Activated naive CD4-positive, alpha-beta T cell treated with anti-CD3 and anti-CD28 coated beads, Interleukin-2, amount 10 ng/mL, durations not matched to agents 7 days and 5 days (primary cell): ENCODE results near the gene TLX2.

Experiments used
- CTCF ChIA-PET: fragments of 350-600 bp; sonication (Branson Sonifier 250); formaldehyde crosslinking; loops from one replicate; lab custom pipeline; 2021; ENCODE audit warnings: antibody characterized with exemption; lab: Charles Lee
- DNase-seq: peaks from one replicate; pipeline ENCODE4 v3.0.0-alpha.2; 2020
- H3K27ac Mint-ChIP-seq: one replicate; pipeline ENCODE4 v1.8.0; 2021; ENCODE audit warnings: mild to moderate bottlenecking, moderate library complexity, mixed read lengths
- H3K27me3 Mint-ChIP-seq: one replicate; pipeline ENCODE4 v1.8.0; 2021; ENCODE audit warnings: mild to moderate bottlenecking, mixed read lengths
- H3K36me3 Mint-ChIP-seq: one replicate; pipeline ENCODE4 v1.8.0; 2021; ENCODE audit warnings: mixed read lengths
- H3K4me1 Mint-ChIP-seq: one replicate; pipeline ENCODE4 v1.8.0; 2021; ENCODE audit warnings: mixed read lengths
- H3K4me3 Mint-ChIP-seq: one replicate; pipeline ENCODE4 v1.8.0; 2021; ENCODE audit warnings: mild to moderate bottlenecking, moderate library complexity, mixed read lengths
- H3K9me3 Mint-ChIP-seq: one replicate; pipeline ENCODE4 v1.8.0; 2021; ENCODE audit warnings: mixed read lengths

Gene TLX2

DNA sequence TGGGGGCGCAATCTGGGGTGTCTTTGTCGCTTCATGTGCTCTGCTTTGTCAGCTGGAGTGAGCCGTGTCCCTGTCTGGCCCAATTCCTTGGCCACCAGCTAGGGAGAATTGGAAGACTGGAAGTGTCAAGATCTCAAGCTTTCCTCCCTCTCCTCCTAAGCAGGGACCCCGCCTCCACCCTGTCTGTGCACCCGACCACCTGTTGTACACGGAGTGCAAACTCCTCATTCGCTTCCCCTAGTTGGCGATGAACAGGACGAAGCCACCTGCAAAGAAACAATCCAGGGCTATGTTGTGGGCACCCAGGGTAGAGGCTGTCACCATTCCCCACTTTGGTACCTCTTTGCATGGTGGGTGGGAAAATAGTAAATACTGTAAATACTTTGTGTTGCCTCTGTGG, 13.5 kb downstream of the TLX2 start:
- H3K27ac Mint-ChIP-seq, result no peak overlapping the region
- peaks cover 56% of the 10 kb centered on the region for H3K4me1 Mint-ChIP-seq
- DNase-seq, result no peak
- no peaks in the 10 kb centered on the region for H3K9me3 Mint-ChIP-seq
- peaks cover 11% of the 10 kb centered on the region for H3K27me3 Mint-ChIP-seq
- peaks cover 51% of the 10 kb centered on the region for H3K36me3 Mint-ChIP-seq
- CTCF ChIA-PET, result interaction anchor here (1.0 to 1.9 kb wide), 2 partner anchors 59 to 71 kb away, joined by 3 to 7 read pairs; no protein-coding TSS in a partner anchor
- peak overlapping the region; percentile 96 for H3K4me3 Mint-ChIP-seq

DNA sequence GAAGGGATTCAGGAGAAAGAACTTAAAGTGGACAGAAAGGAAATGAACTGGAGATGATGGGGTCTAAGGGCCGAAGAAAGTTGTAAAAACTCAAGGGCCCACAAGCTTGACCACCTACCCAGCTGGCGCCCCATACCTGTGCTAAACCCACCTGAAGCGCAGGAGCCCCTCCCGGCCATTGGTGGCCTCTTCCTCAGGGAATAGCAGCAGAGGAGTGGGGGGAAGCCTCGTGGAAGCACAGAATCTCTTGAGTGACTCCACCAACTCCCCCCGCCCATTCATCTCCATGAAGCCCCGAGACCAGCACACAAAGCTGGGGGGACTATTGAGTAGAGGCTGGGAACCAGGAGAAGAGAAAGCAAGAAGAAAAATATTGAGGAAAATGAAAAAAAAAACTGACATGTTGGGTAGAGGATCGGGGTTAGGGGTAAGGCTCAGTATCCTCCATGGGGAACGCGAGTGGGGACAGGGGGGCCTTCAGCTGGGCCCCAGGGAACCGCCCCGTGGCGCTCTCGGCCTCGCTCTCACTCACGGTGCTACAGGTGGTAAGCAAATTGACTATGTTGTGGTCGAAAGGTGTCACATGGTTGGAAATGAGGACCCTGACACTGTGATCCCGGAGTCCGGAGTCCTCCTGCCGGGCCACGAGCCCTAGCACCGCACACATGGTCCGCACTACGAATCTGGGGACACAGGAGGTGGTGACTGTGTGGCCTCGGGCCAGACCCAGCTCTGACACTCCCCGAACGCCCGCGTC, 14.5 kb downstream of the TLX2 start:
- Mint-ChIP-seq H3K9me3 (no peaks in the 10 kb centered on the region), H3K4me3 (peak overlapping the region; percentile 96), H3K27ac (peak overlapping the region; percentile 94), H3K27me3 (peaks cover 4% of the 10 kb centered on the region), H3K36me3 (peaks cover 53% of the 10 kb centered on the region), H3K4me1 (peaks cover 51% of the 10 kb centered on the region)
- CTCF ChIA-PET, result interaction anchor here (1.0 to 5.8 kb wide), 5 partner anchors 18 to 60 kb away, joined by 3 to 86 read pairs (median 7); partner anchors contain the start of genes CCDC142 and TTC31
- no peak for DNase-seq

DNA sequence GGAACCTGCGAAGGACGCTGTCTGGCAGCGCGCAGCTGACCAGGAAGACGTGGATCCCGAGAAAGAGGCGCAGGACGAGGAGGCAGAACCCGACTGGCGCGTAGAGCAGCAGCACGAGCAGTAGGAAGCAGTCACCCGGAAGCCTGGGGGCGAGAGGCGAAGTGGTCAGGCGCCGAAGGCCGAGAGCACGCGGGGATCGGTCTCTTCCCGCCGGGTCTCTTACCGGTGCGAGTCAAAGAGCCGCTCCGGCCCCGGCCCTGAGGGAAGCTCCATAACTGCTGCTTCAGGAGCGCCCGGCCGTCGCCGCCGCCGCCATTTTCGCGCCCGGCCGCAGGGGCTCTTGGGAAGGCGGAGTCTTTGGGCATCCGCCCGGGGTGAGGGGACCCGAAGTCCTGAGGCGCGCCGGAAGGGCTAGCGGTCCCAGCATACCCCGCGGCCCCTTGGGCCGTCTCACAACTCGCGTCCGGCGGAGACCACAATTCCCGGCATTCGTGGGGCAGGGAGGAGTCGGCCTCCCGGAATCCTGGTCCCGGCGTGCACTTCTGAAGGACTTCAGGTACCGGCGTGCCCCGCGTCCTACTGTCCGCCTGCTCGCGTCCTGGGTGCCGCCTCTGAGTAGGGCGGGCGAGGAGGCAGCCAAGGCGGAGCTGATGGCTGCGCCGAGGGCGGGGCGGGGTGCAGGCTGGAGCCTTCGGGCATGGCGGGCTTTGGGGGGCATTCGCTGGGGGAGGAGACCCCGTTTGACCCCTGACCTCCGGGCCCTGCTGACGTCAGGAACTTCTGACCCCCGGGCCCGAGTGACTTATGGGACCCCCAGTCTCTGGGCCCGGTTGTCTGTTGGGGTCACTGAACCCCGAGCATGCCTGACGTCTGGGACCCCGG, 15.3 kb downstream of the TLX2 start, which contains the start of the genes AUP1 and HTRA2:
Gene AUP1 (minus strand): TSS at position 350 of the 882 bp plus-strand sequence. CDS start 77 bp downstream, at position 273.
Gene HTRA2 (plus strand): TSS at position 577 of the 882 bp plus-strand sequence. CDS start 74 bp downstream, at position 651.
- no peaks in the 10 kb centered on the region for H3K27me3 Mint-ChIP-seq
- H3K4me1 Mint-ChIP-seq, result peaks cover 51% of the 10 kb centered on the region
- H3K36me3 Mint-ChIP-seq, result peaks cover 55% of the 10 kb centered on the region
- peak; percentile 94 for DNase-seq
- H3K9me3 Mint-ChIP-seq, result no peaks in the 10 kb centered on the region
- peak within 1 kb of the TSS; percentile 94 for H3K27ac Mint-ChIP-seq
- CTCF ChIA-PET, result interaction anchor here (1.0 to 5.8 kb wide), 6 partner anchors 17 to 59 kb away, joined by 3 to 86 read pairs (median 6); partner anchors contain the start of genes CCDC142 and TTC31
- peak within 1 kb of the TSS; percentile 96 for H3K4me3 Mint-ChIP-seq

DNA sequence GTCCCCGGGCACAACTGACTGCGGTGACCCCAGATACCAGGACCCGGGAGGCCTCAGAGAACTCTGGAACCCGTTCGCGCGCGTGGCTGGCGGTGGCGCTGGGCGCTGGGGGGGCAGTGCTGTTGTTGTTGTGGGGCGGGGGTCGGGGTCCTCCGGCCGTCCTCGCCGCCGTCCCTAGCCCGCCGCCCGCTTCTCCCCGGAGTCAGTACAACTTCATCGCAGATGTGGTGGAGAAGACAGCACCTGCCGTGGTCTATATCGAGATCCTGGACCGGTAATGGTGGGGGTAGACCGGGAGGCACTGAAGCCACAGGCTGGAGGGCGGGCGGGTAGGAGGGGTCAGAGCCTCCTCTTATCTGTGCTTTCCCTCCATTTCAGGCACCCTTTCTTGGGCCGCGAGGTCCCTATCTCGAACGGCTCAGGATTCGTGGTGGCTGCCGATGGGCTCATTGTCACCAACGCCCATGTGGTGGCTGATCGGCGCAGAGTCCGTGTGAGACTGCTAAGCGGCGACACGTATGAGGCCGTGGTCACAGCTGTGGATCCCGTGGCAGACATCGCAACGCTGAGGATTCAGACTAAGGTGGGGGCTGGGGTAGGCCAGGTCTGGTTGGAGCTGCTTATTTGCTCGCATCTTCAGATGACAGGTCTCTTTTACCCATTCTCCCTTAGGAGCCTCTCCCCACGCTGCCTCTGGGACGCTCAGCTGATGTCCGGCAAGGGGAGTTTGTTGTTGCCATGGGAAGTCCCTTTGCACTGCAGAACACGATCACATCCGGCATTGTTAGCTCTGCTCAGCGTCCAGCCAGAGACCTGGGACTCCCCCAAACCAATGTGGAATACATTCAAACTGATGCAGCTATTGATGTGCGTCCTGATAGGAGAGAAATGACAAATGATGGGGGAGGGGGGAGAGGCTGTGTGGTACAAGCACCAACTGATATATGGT, 16.3 kb downstream of the TLX2 start:
- peak overlapping the region; percentile 96 for H3K4me3 Mint-ChIP-seq
- peak overlapping the region; percentile 94 for H3K27ac Mint-ChIP-seq
- DNase-seq, result peak; percentile 66
- H3K4me1 Mint-ChIP-seq, result peaks cover 51% of the 10 kb centered on the region
- CTCF ChIA-PET, result interaction anchor here (0.8 to 5.8 kb wide), 13 partner anchors 9 to 281 kb away, joined by 3 to 104 read pairs (median 4); partner anchors contain the start of genes CCDC142 and TTC31
- H3K36me3 Mint-ChIP-seq, result peaks cover 52% of the 10 kb centered on the region
- no peaks in the 10 kb centered on the region for H3K27me3 Mint-ChIP-seq
- no peaks in the 10 kb centered on the region for H3K9me3 Mint-ChIP-seq

DNA sequence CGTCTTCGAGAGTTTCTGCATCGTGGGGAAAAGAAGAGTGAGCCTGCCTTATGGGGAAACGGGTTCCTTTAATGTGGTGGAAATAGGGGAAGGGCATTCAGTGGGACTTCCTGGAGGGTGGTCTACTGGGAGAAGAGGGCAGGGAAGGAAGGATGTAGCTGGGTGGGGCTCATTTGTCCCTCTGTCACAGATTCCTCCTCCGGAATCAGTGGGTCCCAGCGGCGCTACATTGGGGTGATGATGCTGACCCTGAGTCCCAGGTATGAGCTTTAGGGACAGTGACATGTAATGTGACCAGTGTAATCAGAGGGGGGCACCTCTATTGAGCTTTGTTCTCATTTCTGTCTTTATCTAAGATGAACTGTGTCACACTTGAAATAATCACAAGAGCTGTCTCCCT, 17.4 kb downstream of the TLX2 start:
- CTCF ChIA-PET, result interaction anchor here (0.5 to 5.8 kb wide), 36 partner anchors 9 to 712 kb away, joined by 3 to 104 read pairs (median 4); partner anchors contain the start of genes C2orf81, CCDC142, MRPL53 and TTC31
- peaks cover 6% of the 10 kb centered on the region for H3K27me3 Mint-ChIP-seq

DNA sequence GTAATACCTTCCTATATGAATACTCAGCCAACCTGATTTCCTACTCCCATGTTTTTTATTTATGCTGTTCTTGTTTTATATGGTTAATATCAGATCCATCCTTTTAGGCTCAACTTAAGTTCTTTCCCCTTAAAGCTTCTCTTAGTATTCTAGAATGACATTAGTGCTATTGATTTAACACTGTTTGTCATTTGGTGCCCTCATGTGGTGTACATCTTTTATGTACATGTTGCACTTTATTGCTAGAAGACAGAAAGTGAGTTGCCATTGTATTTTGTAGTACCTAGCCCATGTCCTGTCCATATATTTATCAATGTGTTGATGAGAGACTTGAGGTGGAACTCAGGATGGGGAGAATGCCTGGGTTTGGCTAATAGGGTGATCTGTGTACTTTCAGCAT, 18.0 kb downstream of the TLX2 start:
- H3K27me3 Mint-ChIP-seq, result peaks cover 11% of the 10 kb centered on the region
- CTCF ChIA-PET, result interaction anchor here (0.5 to 5.8 kb wide), 34 partner anchors 8 to 713 kb away, joined by 3 to 104 read pairs (median 4); partner anchors contain the start of genes C2orf81, CCDC142, MRPL53 and TTC31
- H3K4me3 Mint-ChIP-seq, result peak overlapping the region; percentile 42
- no peak for DNase-seq
- peaks cover 39% of the 10 kb centered on the region for H3K4me1 Mint-ChIP-seq
- H3K9me3 Mint-ChIP-seq, result no peaks in the 10 kb centered on the region
- peak overlapping the region; percentile 8 for H3K27ac Mint-ChIP-seq
- peaks cover 37% of the 10 kb centered on the region for H3K36me3 Mint-ChIP-seq

More for the DNA sequence above, 17.4 kb downstream of the TLX2 start:
- peaks cover 44% of the 10 kb centered on the region for H3K4me1 Mint-ChIP-seq
- no peaks in the 10 kb centered on the region for H3K9me3 Mint-ChIP-seq
- H3K4me3 Mint-ChIP-seq, result peak overlapping the region; percentile 96
- H3K36me3 Mint-ChIP-seq, result peaks cover 42% of the 10 kb centered on the region
- peak overlapping the region; percentile 8 for H3K27ac Mint-ChIP-seq
- no peak for DNase-seq

DNA sequence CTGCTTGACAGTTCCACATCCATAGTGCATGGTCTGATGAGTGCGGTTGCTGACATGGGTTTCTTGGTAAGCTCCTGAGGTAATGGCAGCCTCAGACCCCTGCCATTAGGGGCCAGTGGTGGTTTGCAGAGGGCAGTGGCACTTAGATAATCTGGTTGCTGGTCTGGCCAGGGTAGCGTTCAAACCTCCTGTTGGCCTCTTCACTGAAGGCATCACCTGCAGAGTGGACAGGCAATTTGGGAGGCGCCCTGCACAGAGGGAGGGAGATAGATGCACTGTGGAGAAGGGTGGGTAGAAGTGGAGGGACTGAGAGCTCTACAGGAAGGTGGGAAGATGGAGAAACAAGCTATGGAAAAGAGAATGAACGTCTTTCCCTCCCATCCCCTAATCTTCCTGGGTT, 19.2 kb downstream of the TLX2 start:
- Mint-ChIP-seq H3K4me3 (no peak overlapping the region), H3K27ac (no peak overlapping the region), H3K4me1 (peaks cover 27% of the 10 kb centered on the region), H3K36me3 (peaks cover 24% of the 10 kb centered on the region), H3K9me3 (no peaks in the 10 kb centered on the region), H3K27me3 (peaks cover 23% of the 10 kb centered on the region)
- CTCF ChIA-PET, result interaction anchor here (1.2 to 5.8 kb wide), 7 partner anchors 10 to 53 kb away, joined by 3 to 104 read pairs (median 9); partner anchors contain the start of genes CCDC142 and TTC31
- DNase-seq, result no peak

DNA sequence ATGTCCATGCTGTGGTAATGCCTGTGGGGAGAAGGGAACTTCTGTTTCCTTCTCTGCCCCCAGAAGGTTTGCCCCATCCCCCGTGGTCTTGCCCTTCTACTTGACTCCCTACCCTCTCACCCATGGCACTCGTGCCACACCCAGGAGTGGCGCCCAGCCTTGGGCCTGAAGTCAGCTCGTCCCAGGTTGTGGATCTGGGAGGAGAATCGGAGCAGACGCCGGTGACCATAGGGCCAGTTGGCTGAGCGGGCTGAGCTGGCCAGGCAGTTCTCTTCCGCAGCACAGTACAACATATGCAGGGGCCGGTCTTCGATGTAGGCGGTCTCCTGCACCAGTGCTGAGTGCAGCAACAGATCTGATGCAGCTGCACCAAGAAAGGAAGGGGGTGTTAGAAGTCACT, 20.2 kb downstream of the TLX2 start:
- Mint-ChIP-seq H3K27me3 (peaks cover 32% of the 10 kb centered on the region), H3K27ac (no peak overlapping the region), H3K9me3 (no peaks in the 10 kb centered on the region), H3K4me1 (peaks cover 28% of the 10 kb centered on the region), H3K36me3 (peaks cover 19% of the 10 kb centered on the region), H3K4me3 (no peak overlapping the region)
- no peak for DNase-seq
- CTCF ChIA-PET, result interaction anchor here (1.0 to 4.8 kb wide), 2 partner anchors 52 to 199 kb away, joined by 3 to 104 read pairs; no protein-coding TSS in a partner anchor

DNA sequence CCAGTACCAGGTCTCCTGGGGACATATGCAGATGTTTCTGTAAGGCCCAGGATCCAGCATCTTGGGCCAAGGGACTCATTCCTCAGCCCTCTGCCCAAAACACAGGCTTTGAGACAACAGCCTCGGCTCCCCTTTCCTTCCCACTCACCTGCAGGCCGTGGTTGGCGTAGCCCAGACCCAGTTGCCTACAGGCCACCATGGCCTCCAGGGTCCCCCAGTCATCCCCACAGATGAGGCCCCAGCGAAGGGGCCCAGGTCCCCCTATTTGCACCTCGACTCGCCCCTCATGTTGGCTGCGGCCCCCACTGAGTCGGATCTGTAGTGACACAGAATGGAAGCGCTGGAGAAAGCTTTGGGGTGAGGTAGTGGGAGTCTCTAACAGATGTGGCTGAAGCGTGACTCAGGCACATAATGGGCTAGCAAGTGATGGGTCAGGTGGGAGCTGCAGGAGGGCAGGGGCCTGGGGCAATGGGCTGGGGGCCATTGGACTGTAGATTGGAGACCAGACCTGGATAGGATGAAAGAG, 21.3 kb downstream of the TLX2 start:
- no peak for DNase-seq
- H3K27ac Mint-ChIP-seq, result no peak overlapping the region
- H3K9me3 Mint-ChIP-seq, result no peaks in the 10 kb centered on the region
- H3K4me1 Mint-ChIP-seq, result peaks cover 29% of the 10 kb centered on the region
- H3K27me3 Mint-ChIP-seq, result peaks cover 43% of the 10 kb centered on the region
- peaks cover 18% of the 10 kb centered on the region for H3K36me3 Mint-ChIP-seq
- CTCF ChIA-PET, result no interaction called here
- H3K4me3 Mint-ChIP-seq, result no peak overlapping the region

DNA sequence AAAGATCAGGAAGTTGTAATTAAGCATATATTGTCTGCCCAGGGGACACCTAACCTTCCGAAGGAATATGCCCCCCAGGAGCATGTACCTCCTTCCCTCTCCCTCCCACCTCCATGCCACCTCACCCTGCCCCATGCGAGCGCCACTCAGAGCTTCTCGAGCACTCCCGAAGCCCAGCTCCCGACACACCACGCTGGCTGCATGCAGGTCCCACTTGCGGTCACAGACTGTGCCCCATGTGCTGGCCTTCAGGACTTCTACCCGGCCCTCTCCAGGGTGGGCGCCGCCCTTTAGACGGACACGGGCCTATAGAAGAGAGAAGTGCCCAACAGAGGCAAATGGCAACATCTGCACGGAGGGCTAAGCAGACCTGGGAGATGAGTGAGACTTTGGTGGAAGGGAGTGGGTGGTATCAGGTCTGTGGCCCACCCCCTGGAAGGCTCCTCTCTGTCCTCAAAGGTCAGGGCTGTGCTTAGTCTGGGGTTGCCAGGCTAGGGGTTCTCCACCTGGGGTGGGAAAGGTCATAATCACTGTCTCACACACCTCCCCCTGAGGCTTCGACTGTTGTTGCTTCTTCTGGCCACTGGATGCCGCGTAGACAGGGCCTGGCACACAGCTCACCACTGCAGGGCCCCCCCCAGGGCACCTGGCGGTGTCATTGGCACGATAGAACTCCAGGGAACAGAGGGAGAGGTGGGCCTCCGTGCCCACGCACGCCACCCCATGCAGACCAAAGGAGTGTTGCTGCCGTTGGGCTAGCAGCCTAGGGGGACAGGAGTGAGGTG, 22.1 kb downstream of the TLX2 start:
- DNase-seq, result no peak

DNA sequence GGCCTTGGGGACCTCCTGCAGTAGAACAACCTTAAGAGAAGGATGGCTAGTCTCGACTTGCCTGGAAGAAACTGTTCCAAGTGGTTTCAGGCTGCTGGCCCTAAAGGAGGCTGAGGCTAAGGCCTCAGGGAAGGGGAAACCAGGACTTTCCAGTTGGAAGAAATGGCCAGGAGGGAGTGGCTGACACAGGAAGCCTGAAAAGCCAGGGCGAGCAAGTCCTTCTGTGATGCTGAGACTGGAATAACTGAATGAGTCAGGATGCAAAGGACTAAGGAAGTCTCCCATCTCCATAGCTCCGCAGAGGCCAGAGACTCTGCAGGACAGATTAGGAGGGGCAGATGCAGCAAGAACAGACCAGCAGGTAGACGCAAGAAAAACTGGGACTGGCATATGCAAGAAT, 22.9 kb downstream of the TLX2 start:
- peaks cover 11% of the 10 kb centered on the region for H3K36me3 Mint-ChIP-seq
- no peaks in the 10 kb centered on the region for H3K9me3 Mint-ChIP-seq
- no peak overlapping the region for H3K4me3 Mint-ChIP-seq
- H3K27me3 Mint-ChIP-seq, result peaks cover 49% of the 10 kb centered on the region
- CTCF ChIA-PET, result no interaction called here
- H3K4me1 Mint-ChIP-seq, result peaks cover 13% of the 10 kb centered on the region
- no peak overlapping the region for H3K27ac Mint-ChIP-seq
- no peak for DNase-seq

More for the DNA sequence above, 22.1 kb downstream of the TLX2 start:
- CTCF ChIA-PET, result no interaction called here
- H3K36me3 Mint-ChIP-seq, result peaks cover 14% of the 10 kb centered on the region
- no peaks in the 10 kb centered on the region for H3K9me3 Mint-ChIP-seq
- peaks cover 21% of the 10 kb centered on the region for H3K4me1 Mint-ChIP-seq
- peaks cover 46% of the 10 kb centered on the region for H3K27me3 Mint-ChIP-seq
- no peak overlapping the region for H3K4me3 Mint-ChIP-seq
- no peak overlapping the region for H3K27ac Mint-ChIP-seq

DNA sequence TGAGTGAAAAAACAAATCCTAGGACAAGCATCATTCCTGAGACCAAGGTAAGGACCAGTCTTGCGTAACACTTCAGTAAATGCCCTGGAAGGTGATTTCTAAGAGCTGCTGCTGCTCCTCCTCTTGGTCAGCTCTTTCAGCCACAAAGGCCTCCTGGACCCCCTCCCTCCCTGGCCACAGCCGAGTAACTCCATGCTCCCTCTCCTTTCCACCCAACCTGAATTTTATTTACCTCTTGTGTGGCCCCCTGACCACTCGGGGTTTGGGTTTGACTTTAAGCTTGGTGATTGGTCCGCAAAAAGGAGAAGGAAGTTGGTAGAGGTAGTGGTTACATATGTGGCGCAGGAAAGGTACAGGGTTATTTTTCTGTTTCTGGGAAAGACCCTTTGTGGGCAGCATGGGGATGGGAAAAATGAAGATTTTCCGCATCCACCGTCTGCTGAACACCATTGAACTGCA, 24.7 kb downstream of the TLX2 start:
- Mint-ChIP-seq H3K36me3 (peaks cover under 1% of the 10 kb centered on the region), H3K27ac (no peak overlapping the region), H3K27me3 (peaks cover 62% of the 10 kb centered on the region), H3K4me3 (no peak overlapping the region), H3K4me1 (peaks cover 9% of the 10 kb centered on the region), H3K9me3 (no peaks in the 10 kb centered on the region)
- CTCF ChIA-PET, result interaction anchor here (1.5 to 2.1 kb wide), 2 partner anchors 51 to 56 kb away, joined by 3 to 5 read pairs; partner anchors contain the start of gene TTC31
- DNase-seq, result no peak
